Esophagus squamous epithelium (tissue), 5 donors: Measurements from ENCODE around the gene EMC10. TPM values are rescaled to one million over a fixed set of nuclear protein-coding genes. Genes with fewer than 3 reads are reported as not detected.
"Not testable (repeated sequence)": the region's sequence is repeated elsewhere in the genome, so short reads cannot be mapped to it uniquely, and the experiment has no call there.

Experiments
- DNase-seq: peaks from one replicate; lab custom pipeline; 2025; lab: John Stamatoyannopoulos, UW
- H3K27ac ChIP-seq, 4 donors: fragments of 200-600 bp; sonication (generic); one replicate each; pipeline ENCODE4 v1.5.1; 2016 to 2019; ENCODE audit warnings: mild to moderate bottlenecking in 1 of 4
- H3K27me3 ChIP-seq, 4 donors: fragments of 200-600 bp; sonication (generic); 1 replicate in 3 of 4; 2 replicates in 1 of 4; pipeline versions ENCODE4 v1.5.1 to v1.6.0; 2017 to 2021; ENCODE audit warnings: antibody characterized with exemption in 1 of 4
- H3K36me3 ChIP-seq, 3 donors: fragments of 200-600 bp; sonication (generic); one replicate each; pipeline ENCODE4 v1.5.1; 2016 to 2019
- H3K4me1 ChIP-seq, 3 donors: fragments of 200-600 bp; sonication (generic); one replicate each; pipeline ENCODE4 v1.5.1; 2017 to 2019
- H3K4me3 ChIP-seq, 4 donors: fragments of 200-600 bp; sonication (generic); 1 replicate in 3 of 4; 2 replicates in 1 of 4; pipeline ENCODE4 v1.5.1; 2016 to 2019; ENCODE audit warnings: mild to moderate bottlenecking in 2 of 4, moderate library complexity in 1 of 4
- H3K9me3 ChIP-seq, 3 donors: fragments of 200-600 bp; sonication (generic); one replicate each; pipeline ENCODE4 v1.5.1; 2016 to 2019
- POLR2A ChIP-seq, 4 donors: fragments of 450-650 bp; IDR thresholded peaks; one replicate each; pipeline ENCODE4 v1.6.1; 2017; ENCODE audit warnings: antibody characterized with exemption in 4 of 4, mild to moderate bottlenecking in 4 of 4, moderate library complexity in 3 of 4
- WGBS, 2 donors: methylation state at CpG; one replicate each; pipeline ENCODE4 v1.1.5; 2018; 5-methylcytosine and 5-hydroxymethylcytosine counted together
- intact Hi-C: fragments of 100-400 bp; cut with DNase I; formaldehyde crosslinking; loops from one replicate; pipeline ENCODE4 v1.15.0; 2022
- total RNA-seq, 4 donors: library from RNA; depleted of rRNA; stranded (reverse); fragments of >200 nt; gene quantifications; one replicate each; pipeline ENCODE4 v1.1.0, GENCODE V29; 2016
- TF ChIP-seq, protein P1 (sequence below), 6 experiments: fragments of 450-650 bp in 4 of 6; fragments of 200-600 bp in 2 of 6; sonication (generic) in 2 of 6; IDR thresholded peaks; one replicate each; pipeline ENCODE4 v1.5.1; 2016 to 2019; ENCODE audit warnings: antibody characterized with exemption in 6 of 6, mild to moderate bottlenecking in 4 of 6, moderate library complexity in 4 of 6
- donor health status: DM: yes; HTN: yes; CAD: no.

The EMC10 gene
- total RNA-seq, 4 donors from 2014 or later = 50.2 to 76.1 (median 59.7) TPM

DNA sequence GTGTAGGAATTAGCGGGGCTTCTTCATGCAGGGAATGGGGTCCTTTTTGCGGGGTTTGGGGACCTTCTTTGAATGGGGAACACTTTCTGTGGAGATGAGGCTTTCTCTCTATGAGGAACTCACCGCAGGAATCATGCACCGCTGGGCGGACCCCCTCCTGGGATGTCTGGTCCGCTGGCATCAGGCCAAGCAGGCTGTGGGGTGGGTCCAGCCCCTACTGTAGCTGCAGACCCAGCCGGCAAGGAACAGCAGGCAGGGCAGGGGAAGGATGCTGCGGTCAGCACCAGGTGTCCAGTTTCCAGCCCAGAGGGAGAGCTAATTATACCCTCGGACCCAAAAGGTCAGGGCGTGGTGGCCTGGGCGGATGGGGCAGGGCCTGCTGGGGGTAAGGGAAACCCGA lies 41.8 kb upstream of the EMC10 start:
- H3K9me3 ChIP-seq = no peaks in the 10 kb centered on the region
- intact Hi-C loops = no loop called here
- no peak for TF ChIP-seq POLR2A (IDR thresholded peaks at IDR 0.05)
- TF ChIP-seq, protein P1, sequence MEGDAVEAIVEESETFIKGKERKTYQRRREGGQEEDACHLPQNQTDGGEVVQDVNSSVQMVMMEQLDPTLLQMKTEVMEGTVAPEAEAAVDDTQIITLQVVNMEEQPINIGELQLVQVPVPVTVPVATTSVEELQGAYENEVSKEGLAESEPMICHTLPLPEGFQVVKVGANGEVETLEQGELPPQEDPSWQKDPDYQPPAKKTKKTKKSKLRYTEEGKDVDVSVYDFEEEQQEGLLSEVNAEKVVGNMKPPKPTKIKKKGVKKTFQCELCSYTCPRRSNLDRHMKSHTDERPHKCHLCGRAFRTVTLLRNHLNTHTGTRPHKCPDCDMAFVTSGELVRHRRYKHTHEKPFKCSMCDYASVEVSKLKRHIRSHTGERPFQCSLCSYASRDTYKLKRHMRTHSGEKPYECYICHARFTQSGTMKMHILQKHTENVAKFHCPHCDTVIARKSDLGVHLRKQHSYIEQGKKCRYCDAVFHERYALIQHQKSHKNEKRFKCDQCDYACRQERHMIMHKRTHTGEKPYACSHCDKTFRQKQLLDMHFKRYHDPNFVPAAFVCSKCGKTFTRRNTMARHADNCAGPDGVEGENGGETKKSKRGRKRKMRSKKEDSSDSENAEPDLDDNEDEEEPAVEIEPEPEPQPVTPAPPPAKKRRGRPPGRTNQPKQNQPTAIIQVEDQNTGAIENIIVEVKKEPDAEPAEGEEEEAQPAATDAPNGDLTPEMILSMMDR (IDR thresholded peaks at IDR 0.05) = no peak
- peaks cover 6 to 21% (median 15%) of the 10 kb centered on the region in 3 donors for H3K4me1 ChIP-seq
- no peak for DNase-seq
- WGBS, 2 donors = 53 to 55% methylated on average over 3 of the region's 12 CpGs
- peaks cover 0 to 54% (median 3%) of the 10 kb centered on the region in 4 donors for H3K27me3 ChIP-seq
- no peak overlapping the region for H3K27ac ChIP-seq
- H3K36me3 ChIP-seq = no peaks in the 10 kb centered on the region
- no peak overlapping the region for H3K4me3 ChIP-seq

DNA sequence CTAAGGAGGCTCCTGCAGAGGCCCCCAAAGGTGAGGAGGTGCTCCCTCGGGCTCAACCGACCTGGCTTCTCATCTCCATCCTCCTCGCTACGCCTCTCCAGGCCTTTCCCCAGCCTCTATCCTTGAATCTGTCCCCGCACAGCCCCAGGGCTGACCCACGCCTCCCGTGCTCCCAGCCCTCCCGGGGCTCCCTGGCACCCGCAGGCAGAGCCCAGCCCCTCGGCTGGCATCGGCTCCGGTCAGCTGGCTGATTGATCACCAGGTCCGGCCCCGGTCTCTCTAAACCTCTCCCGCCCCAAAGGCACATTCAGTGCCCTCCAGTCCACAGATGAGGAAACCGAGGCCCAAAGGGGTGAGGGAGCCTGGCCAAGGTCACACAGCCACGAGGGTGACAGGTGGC lies 41.1 kb upstream of the EMC10 start:
- no peaks in the 10 kb centered on the region for H3K9me3 ChIP-seq
- TF ChIP-seq, protein P1 (IDR thresholded peaks at IDR 0.05) = no peak
- TF ChIP-seq POLR2A (IDR thresholded peaks at IDR 0.05) = no peak
- no peak overlapping the region for H3K27ac ChIP-seq
- 74 to 81% methylated on average over 3 to 15 of the region's 17 CpGs for WGBS, 2 donors
- H3K4me3 ChIP-seq = no peak overlapping the region
- H3K36me3 ChIP-seq = no peaks in the 10 kb centered on the region
- intact Hi-C loops = no loop called here
- peaks cover 6 to 21% (median 15%) of the 10 kb centered on the region in 3 donors for H3K4me1 ChIP-seq
- no peak for DNase-seq
- H3K27me3 ChIP-seq = peaks cover 0 to 47% (median 3%) of the 10 kb centered on the region in 4 donors

DNA sequence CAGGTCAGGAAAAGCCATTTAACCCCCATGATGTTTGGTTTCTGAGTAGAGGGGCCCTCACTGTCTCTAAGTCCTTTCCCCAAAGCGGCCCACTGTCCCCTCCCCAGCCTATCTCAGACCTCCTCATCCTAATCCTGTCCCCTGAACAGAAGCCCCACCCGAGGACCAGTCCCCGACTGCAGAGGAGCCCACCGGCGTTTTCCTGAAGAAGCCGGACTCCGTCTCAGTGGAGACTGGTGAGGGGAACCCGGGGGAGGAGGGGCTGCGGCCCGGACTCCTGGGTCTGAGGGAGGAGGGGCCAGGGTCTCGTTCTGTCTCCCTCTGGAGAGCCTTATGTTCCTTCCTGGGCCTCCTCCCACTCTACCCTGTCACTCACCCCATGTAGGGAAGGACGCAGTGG lies 40.7 kb upstream of the EMC10 start:
- Histone ChIP-seq H3K27me3 (peaks cover 0 to 43% (median 3%) of the 10 kb centered on the region in 4 donors), H3K4me1 (peaks cover 6 to 21% (median 15%) of the 10 kb centered on the region in 3 donors), H3K9me3 (no peaks in the 10 kb centered on the region), H3K36me3 (no peaks in the 10 kb centered on the region), H3K4me3 (no peak overlapping the region), H3K27ac (no peak overlapping the region)
- TF ChIP-seq, protein P1 (IDR thresholded peaks at IDR 0.05) = no peak
- TF ChIP-seq POLR2A (IDR thresholded peaks at IDR 0.05) = no peak
- no peak for DNase-seq
- intact Hi-C loops = no loop called here
- 100% methylated on average over 1 of the region's 12 CpGs; no CpG with 5 or more reads in 1 of the 2 donors for WGBS, 2 donors

DNA sequence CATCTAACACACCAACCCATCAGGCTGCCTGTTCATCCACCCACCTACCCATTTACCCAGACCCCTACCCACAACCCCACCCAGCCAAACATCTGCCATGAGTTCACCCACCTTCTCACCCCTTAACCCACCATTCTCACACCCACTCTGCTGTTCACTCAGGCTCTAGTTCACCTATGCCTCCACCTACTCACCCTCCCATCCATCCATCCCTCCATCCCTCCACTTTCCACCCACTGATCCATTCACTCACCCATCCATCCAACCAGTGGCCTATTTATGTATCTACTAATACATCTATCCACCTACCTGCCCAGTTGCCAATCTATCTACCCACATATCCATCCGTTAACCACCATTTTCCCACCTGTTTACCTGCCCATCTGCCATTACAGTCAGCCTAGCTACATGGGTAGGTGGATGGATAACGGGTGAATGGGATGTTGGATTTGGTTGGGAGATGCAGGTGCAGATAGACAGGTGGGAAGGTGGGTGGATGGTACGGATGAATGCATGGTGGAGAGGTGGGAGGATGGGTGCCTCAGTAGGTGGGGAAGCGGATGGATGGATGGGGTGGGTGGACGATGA lies 38.4 kb upstream of the EMC10 start:
- 89 to 91% methylated on average over 5 of the region's 5 CpGs for WGBS, 2 donors
- no peak overlapping the region for H3K27ac ChIP-seq
- no peak for DNase-seq
- H3K4me1 ChIP-seq = no peaks in the 10 kb centered on the region
- H3K9me3 ChIP-seq = no peaks in the 10 kb centered on the region
- H3K4me3 ChIP-seq = no peak overlapping the region
- H3K36me3 ChIP-seq = no peaks in the 10 kb centered on the region
- intact Hi-C loops = no loop called here
- no peak for TF ChIP-seq POLR2A (IDR thresholded peaks at IDR 0.05)
- TF ChIP-seq, protein P1 (IDR thresholded peaks at IDR 0.05) = no peak
- peaks cover 0 to 25% (median 0%) of the 10 kb centered on the region in 4 donors for H3K27me3 ChIP-seq

DNA sequence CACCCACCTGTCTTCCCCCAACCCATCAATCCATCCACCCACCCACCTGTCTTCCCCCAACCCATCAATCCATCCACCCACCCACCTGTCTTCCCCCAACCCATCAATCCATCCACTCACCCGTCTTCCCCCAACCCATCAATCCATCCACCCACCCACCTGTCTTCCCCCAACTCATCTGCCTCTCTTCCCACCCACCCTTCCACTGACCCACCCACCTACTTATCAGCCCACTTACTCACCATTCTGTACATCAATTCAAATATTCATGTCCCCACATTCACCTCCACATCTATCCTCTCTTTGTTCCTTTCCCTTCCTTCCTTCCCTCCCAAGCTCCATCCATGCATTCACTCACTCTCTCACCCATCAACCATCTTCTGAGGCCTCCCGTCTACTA lies 37.2 kb upstream of the EMC10 start:
- H3K4me1 ChIP-seq, DNase-seq, H3K27ac ChIP-seq, H3K4me3 ChIP-seq, H3K9me3 ChIP-seq, intact Hi-C loops, H3K36me3 ChIP-seq: not testable (repeated sequence)
- 50 to 71% methylated on average over 2 of the region's 2 CpGs for WGBS, 2 donors
- peaks cover 0 to 13% (median 0%) of the 10 kb centered on the region in 4 donors for H3K27me3 ChIP-seq
